ENCODE results near the gene SPON1.

GRCh38 chr11:13955971-13956421 is 6.5 kb upstream of the SPON1 start:
- TF ChIP-seq CTCF (IDR thresholded peaks at IDR 0.05; ENCODE audit: low read length) (peak; percentile 83), EZH2phosphoT487 (IDR thresholded peaks at IDR 0.05; ENCODE audit: low read length) (no peak)
